Epidermal melanocyte (primary cell): ENCODE data around the gene RAB3GAP2.
A peak's percentile ranks its signal among the peaks of the same experiment; 100 is the strongest.
"Not testable (repeated sequence)": the region's sequence is repeated elsewhere in the genome, so short reads cannot be mapped to it uniquely, and the experiment has no call there.

Experiments used
- DNase-seq: peaks from one replicate; pipeline ENCODE4 v3.0.0; 2011; ENCODE audit warnings: low spot score; ENCODE audit not compliant: insufficient read length

Gene RAB3GAP2

DNA sequence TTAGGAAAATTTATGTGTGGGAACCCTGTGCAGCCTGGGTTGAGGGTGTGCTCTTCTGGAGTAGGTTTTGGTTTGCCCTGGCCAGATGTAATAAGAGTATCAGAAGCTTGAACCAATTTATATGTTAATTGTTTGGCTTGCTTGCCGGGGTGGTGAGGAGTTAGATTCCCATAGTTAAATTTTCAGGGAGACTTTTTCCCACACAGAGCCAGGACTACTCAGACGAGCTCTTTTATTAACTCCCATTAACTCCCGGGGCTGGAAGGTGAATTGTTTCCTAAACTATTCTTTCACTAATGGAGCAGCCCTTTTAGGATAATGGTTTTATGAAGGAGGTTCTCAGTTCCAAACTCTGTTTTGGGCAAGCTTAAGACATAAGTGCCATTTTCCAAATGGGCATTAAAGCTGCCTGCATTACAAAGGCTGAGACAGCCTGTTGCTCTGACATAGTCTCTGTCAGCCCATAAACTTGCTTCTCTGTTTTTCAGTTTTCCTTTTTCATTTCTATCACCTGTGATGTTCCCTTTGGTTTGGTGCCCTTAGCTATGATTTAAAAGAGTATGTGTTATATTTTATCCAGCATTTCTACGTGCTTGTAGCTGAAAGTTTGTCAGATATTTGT is 18.0 kb upstream of the RAB3GAP2 start:
- no peak for DNase-seq

DNA sequence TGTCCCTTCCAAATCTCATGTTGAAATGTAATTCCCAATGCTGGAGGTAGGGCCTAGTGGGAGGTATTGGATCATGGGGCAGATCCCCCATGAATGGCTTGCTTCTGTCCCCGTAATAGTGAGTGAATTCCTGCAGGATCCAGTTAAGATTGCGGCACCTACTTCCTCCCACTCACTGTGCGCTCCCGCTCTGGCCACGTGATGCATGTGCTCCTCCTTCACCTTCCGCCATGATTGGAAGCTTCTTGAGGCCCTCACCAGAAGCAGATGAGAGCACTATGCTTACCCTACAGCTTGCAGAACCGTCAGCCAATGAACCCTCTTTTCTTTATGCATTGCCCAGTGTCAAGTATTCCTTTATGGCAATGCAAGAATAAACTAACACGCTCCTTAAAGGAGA is 14.9 kb upstream of the RAB3GAP2 start:
- no peak for DNase-seq

DNA sequence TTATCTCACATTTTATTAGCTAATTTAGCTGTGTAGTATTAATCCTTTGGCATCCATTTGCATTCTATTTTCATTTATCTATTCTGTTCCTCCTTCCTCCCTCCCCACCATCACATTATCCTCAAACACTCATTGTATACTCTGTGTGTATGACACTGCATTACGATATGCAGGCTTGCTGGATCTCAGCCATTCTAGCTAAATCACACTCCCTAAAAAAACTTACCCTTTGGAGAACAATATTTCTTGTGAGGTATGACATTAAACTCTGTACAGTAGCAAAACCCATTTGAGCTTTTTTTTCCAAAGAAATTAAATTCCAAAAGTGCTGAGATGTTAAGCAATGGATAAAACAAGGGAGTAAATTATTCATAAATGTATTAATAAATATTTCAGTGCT is 11.4 kb upstream of the RAB3GAP2 start:
- DNase-seq: no peak

DNA sequence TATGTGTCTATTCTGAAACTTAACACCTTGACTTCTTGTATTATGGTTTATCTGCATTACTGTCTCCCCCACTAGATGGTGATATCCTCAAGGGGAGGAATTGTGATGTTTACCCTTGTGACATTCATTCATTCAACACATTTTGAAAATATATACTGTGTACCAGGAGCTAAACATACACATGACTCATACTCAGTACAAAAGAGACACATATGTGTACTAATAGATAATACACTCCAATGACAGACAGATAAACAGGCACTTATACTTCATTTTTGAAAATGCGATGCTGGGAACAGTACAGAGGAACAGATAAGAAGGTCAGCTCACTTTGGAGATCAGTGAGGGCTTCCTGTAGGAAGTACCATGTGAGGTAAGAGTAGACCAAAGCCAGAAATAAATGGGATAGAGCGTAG is 8.9 kb upstream of the RAB3GAP2 start:
- no peak for DNase-seq

DNA sequence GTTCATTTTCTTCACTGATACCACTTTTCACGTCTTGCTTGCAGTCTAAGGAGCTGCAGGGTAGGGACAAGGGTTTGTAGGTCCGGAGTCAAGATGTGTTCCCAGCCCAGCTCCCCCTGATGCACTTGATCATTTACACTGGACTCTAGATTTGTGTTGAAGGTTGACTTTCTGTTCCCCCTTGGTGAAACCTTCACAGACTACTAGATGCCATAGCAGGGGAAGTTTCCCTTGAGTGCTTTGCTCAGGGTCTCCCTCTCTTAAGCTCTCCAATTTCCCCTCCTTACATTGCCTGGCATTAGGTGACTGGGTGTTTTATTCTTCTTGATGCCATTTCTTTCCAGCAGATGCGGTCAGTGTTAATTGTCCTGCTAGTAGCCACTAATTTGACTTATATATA is 8.0 kb upstream of the RAB3GAP2 start:
- no peak for DNase-seq

DNA sequence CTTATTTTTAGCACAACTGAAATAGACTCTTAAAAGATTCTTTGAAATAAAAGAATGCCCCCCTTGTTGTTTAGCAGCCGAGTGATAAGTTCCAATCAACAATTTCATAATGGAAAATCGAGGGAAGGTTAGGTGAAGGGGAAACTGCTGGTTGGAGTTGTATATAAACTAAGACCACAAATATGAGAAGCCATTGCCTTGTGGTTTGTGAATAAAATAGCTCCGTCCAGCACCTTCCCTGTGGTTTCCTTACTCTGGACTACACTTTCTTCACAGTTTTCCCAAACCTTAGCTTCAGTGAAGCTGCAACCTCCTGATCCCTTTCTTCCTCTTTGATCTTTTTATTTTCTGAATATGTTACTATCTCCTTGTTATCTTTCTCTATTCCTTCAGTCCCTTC is 6.7 kb upstream of the RAB3GAP2 start:
- DNase-seq: no peak

DNA sequence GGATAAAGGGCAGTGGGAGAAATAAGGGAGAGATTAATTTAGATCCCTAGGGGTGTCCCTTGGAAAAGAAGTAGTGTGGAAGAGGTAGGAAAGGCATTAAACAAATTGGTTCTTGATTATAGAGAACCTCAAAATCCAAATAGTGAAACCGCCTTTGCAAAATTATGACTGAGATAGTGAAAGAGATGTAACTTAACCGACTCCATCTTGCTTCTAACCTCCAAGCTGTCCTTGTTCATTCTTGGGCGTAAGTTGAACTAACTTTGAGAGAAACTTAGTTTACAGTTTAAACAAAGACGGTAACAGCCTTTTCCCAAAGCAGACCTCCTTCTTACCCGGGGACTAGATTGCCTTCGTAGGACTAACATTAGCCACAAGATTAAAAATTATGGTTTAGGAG is 3.2 kb upstream of the RAB3GAP2 start:
- DNase-seq: no peak

DNA sequence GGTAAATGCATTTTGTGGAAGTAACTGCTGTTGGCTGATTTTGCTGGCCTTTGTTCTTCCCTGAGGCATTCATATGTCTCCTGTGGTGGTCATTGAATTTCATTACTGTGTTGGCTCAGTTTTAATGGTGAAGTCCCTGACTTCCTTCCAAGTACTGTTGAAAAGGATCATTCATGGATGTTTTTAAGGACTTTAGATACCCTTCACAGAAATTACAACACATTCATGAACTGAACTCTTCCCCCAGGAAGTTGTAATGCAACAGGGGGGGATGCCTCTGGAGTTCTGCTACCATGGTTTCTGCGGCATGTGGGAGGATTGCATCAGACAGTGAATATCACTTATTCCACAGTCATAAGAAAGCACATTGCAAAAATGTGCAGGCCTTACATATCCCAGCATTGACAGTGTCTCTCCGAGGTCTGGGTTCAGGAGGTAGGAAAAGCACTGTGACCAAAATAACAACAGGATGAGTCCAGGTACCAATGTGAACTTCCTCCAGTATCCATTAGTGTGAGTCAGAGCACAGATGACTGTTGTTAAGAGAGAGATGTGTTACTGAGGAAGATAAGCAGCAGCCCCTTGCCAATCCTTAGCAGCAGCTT is 2.1 kb upstream of the RAB3GAP2 start:
- peak; percentile 22 for DNase-seq

DNA sequence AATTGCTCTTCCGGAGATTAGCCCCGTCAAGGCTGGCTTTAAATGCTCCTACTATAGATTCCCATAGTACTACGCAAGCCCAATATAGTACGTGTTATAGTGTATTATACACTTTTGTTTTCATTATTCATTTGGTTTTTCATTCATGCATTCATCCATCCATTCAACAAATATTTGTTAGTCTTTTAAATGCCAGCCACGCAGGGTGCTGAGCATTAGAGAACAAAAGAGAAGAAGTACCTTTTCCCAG is 513 bp upstream of the RAB3GAP2 start:
- no peak for DNase-seq

DNA sequence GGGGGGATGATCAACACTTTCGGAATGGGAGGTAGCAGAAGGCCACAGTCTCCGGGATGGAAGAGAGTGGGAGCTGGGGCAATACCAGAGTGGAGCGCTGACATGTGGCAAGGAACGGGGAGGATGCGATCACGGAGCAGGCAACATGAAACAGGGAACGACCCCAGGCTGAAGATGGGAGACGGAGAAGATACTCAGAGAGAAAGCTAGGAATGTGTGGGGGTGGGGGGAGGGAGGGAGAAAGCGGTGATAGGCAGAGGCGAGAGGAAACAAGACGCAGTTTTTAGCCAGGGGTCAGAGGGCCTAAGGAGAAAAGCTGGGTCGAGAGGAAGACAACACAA is 577 bp downstream of the RAB3GAP2 start:
- no peak for DNase-seq

DNA sequence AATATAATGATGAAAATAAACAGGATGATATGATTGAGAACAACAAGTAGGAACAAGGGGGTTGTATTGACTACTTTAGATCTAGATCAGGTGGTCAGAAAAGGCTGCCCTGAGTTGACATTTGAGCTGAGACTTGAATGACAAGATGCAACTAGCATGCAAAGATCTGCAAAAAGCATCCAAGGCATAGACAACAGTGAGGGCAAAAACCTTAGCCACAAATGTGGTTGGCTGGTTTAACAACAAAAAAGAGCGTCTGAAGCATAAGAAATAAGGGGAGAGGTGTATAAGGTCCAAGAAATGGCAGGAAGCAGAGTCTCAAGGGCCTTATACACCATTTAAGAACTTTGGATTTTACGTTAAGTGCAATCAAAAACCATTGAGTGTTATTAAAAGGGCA is 3.2 kb downstream of the RAB3GAP2 start:
- DNase-seq: no peak

DNA sequence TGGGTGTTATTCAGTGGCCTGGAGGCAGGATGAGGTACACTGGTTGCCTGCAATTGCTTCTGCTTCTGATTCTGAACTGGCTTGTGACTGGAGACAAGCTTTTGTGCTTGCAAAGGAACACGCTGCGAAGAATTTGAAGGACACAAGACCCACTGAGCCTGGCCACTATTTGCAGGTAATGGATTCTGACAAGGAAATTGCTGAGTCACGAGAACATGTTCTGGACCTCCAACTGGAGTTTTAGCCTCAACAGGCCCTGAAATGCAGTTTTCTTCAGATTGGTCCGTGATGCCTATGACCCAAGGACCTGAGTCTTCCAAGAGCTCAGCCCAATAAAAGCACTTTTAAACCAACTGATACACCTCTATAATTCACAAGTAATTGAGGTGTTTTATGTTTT is 4.6 kb downstream of the RAB3GAP2 start:
- no peak for DNase-seq

DNA sequence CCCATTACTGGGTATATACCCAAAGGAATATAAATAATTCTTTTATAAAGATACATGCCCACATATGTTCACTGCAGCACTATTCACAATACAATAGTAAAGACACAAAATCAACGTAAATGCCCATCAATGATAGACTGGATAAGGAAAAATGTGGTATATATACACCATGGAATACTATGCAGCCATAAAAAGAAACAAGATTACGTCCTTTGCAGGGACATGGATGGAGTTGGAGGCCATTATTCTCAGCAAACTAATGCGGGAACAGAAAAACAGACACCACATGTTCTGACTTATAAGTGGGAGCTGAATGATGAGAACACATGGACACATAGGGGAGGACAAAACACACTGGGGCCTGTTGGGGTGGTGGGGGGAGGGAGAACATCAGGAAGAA is 12.0 kb downstream of the RAB3GAP2 start:
- DNase-seq: not testable (repeated sequence)

DNA sequence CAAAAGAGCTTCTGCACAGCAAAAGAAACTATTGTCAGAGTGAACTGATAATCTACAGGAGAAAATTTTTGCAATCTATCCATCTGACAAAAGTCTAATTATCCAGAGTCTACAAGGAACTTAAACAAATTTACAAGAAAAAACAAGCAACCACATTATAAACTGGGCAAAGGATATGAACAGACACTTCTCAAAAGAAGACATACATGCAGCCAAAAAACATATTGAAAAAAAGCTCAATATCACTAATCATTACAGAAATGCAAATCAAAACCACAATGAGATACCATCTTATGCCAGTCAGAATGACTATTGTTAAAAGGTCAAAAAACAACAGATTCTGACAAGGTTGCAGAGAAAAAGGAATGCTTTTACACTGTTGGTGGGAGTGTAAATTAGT is 12.5 kb downstream of the RAB3GAP2 start:
- not testable (repeated sequence) for DNase-seq

DNA sequence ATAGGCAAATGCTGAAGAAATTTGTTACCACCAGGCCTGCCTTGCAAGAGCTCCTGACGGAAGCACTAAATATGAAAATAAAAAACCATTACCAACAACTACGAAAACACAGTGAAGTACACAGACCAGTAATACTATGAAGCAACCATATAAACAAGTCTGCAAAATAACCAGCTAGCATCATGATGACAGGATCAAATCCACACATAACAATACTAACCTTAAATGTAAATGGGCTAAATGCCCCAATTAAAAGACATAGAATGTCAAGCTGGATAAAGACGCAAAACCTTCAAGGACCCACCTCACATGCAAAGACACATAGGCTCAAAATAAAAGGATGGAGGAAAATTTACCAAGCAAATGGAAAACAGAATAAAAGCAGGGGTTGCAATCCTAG is 16.1 kb downstream of the RAB3GAP2 start:
- not testable (repeated sequence) for DNase-seq

DNA sequence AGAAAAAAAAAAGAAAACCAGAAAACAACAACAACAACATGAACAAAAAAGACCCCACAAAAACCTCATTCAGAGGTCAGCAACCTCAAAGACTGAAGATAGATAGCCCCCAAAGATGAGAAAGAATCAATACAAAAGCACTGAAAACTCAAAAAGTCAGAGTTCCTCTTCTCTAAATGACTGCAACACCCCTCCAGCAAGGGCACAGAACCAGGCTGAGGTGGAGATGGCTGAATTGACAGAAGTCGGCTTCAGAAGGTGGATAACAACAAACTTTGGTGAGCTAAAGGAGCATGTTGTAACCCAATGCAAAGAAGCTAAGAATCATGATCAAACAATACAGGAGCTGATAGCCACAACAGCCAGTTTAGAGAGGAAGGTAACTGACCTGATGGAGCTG is 17.0 kb downstream of the RAB3GAP2 start:
- DNase-seq: no peak

DNA sequence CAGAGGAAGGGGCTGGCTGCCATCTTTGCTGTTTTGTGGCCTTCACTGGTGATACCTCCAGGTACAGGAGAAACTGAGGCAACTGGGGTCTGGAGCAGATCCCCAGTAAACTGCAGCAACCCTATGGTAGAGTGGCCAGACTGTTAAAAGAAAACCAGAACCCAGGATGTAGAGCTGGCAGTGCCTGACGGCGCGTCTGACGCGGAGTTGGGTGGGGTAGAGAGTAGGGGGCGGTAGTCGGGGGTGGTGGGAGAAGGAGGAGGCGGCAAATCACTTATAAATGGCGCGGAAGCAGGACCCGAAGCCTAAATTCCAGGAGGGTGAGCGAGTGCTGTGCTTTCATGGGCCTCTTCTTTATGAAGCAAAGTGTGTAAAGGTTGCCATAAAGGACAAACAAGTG is 19.0 kb downstream of the RAB3GAP2 start:
- not testable (repeated sequence) for DNase-seq

DNA sequence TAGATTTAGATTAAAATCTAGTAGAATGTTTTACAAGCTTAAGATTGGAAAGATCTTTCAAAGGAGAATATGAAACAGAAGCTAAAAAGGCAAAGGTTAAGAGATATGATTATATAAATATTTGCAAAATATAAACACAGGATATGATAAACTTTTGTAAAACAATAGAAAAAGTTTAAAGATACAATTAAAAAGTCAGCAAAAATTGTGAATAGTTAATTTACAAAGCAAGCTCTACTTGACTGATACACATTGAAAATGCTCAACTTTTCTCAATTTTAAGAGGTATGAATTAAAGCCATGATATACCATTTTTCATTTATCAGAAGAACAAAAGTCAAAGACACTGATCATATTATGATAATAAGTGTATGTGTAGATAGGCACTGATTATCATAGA is 21.0 kb downstream of the RAB3GAP2 start:
- no peak for DNase-seq

DNA sequence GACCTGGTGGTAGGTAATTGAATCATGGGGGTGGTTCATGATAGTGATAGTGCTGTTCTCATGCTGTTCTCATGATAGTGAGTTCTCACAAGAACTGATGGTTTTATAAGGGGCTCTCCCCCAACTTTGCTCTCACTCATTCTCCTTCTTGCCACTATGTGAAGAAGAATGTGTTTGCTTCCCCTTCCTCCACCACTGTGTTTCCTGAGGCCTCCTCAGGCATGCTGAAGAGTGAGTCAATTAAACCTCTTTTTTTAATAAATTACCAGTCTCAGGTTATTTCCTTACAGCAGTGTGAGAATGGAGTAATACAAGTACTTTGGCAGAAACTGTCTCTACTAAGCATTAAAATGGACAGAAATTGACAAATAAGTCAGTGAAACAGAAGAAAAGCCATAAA is 21.6 kb downstream of the RAB3GAP2 start:
- DNase-seq: no peak

DNA sequence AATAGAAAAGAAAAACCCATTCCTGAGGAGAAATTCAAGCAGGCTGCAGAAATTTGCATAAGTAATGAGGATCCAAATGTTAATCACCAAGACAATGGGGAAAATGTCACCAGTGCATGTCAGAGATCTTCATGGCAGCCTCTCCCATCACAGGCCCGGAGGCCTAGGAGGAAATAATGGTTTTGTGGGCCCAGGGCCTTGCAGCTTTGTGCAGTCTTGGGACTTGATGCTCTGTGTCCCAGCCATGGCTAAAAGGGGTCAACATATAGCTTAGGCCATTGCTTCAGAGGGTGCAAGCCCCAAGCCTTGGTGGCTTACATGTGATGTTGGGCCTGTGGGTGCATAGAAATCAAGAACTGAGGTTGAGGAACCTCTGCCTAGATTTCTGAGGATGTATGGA is 22.7 kb downstream of the RAB3GAP2 start:
- no peak for DNase-seq

DNA sequence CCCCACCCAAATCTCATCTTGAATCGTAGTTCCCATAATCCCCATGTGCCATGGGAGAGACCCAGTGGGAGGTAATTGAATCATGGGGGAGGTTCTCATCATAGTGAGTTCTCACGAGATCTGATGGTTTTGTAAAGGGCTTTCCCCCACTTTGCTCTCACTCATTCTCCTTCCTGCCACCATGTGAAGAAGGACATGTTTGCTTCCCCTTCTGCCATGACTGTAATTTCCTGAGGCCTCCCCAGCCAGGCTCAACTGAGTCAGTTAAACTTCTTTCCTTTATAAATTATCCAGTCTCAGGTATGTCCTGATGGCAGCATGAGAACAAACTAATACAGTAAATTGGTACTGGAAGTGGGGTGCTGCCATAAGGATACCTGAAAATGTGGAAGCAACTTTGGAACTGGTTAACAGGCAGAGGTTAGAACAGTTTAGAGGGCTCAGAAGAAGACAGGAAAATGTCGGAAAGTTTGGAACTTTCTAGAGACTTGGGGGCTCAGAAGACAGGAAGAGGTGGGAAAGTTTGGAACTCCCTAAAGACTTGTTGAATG is 23.5 kb downstream of the RAB3GAP2 start:
- DNase-seq: not testable (repeated sequence)

DNA sequence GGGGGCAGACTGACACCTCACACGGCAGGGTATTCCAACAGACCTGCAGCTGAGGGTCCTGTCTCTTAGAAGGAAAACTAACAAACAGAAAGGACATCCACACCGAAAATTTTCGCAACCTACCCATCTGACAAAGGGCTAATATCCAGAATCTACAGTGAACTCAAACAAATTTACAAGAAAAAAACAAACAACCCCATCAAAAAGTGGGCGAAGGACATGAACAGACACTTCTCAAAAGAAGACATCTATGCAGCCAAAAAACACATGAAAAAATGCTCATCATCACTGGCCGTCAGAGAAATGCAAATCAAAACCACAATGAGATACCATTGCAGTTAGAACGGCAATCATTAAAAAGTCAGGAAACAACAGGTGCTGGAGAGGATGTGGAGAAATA is 26.4 kb downstream of the RAB3GAP2 start:
- DNase-seq: not testable (repeated sequence)

DNA sequence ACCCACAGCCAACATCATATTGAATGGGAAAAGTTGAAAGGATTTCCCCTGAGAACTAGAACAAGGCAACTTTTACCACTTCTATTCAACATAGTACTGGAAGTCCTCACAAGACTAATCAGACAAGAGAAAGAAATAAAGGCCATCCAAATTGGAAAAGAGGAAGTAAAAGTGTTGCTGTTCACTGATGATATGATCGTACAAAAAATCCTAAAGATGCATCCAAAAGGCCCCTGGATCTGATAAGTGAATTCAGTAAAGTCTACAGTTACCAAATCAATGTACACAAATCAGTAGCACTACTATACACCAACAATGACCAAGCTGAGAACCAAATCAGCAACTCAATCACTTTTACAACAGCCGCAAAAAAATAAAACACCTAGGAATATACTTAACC is 28.3 kb downstream of the RAB3GAP2 start:
- no peak for DNase-seq
